Activated B cell treated with CpG ODN at 0.5 μM for 24 hours (primary cell): Measurements from ENCODE around the gene LCE1C. TPM values are rescaled to one million over a fixed set of nuclear protein-coding genes. Genes with fewer than 3 reads are reported as not detected.

ENCODE experiments used
- ATAC-seq: fragments of 200-7000 bp; cut with Tn5 transposase; one replicate; pipeline ENCODE4 v1.10.0; 2021; ENCODE audit warnings: low read depth, mild to moderate bottlenecking, moderate library complexity
- CTCF ChIA-PET: fragments of 350-600 bp; sonication (Branson Sonifier 250); formaldehyde crosslinking; loops from one replicate; lab custom pipeline; 2021; ENCODE audit warnings: antibody characterized with exemption; lab: Charles Lee
- POLR2A ChIA-PET: fragments of 350-600 bp; sonication (Branson Sonifier 250); formaldehyde crosslinking; loops from one replicate; lab custom pipeline; 2021; ENCODE audit warnings: antibody characterized with exemption; lab: Charles Lee
- DNase-seq: peaks from one replicate; pipeline ENCODE4 v3.0.0; 2022
- H3K27ac Mint-ChIP-seq: one replicate; pipeline ENCODE4 v1.8.0; 2020; ENCODE audit warnings: mixed read lengths
- H3K27me3 Mint-ChIP-seq: one replicate; pipeline ENCODE4 v1.8.0; 2021; ENCODE audit warnings: mixed read lengths
- H3K36me3 Mint-ChIP-seq: one replicate; pipeline ENCODE4 v1.8.0; 2021; ENCODE audit warnings: low read depth, mixed read lengths
- H3K4me1 Mint-ChIP-seq: one replicate; pipeline ENCODE4 v1.8.0; 2021; ENCODE audit warnings: mixed read lengths
- H3K4me3 Mint-ChIP-seq: one replicate; pipeline ENCODE4 v1.8.0; 2020; ENCODE audit warnings: mild to moderate bottlenecking, mixed read lengths
- H3K9me3 Mint-ChIP-seq: one replicate; pipeline ENCODE4 v1.8.0; 2020; ENCODE audit warnings: mixed read lengths
- intact Hi-C: fragments of 100-400 bp; cut with micrococcal nuclease; formaldehyde crosslinking; loops from one replicate; pipeline ENCODE4 v1.15.1; 2024
- total RNA-seq: library from RNA; stranded (reverse); gene quantifications from 2 replicates; pipeline ENCODE4 v1.2.3, GENCODE V29; 2022
- TF ChIP-seq, protein P1 (sequence below): fragments of 200-600 bp; IDR thresholded peaks from one replicate; pipeline ENCODE4 v1.8.0; 2022; ENCODE audit warnings: antibody characterized with exemption, mild to moderate bottlenecking

LCE1C gene
- not detected in 2 replicates for total RNA-seq

- no peaks in the 10 kb centered on the region for H3K36me3 Mint-ChIP-seq
- TF ChIP-seq, protein P1, sequence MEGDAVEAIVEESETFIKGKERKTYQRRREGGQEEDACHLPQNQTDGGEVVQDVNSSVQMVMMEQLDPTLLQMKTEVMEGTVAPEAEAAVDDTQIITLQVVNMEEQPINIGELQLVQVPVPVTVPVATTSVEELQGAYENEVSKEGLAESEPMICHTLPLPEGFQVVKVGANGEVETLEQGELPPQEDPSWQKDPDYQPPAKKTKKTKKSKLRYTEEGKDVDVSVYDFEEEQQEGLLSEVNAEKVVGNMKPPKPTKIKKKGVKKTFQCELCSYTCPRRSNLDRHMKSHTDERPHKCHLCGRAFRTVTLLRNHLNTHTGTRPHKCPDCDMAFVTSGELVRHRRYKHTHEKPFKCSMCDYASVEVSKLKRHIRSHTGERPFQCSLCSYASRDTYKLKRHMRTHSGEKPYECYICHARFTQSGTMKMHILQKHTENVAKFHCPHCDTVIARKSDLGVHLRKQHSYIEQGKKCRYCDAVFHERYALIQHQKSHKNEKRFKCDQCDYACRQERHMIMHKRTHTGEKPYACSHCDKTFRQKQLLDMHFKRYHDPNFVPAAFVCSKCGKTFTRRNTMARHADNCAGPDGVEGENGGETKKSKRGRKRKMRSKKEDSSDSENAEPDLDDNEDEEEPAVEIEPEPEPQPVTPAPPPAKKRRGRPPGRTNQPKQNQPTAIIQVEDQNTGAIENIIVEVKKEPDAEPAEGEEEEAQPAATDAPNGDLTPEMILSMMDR = no peak
- POLR2A ChIA-PET = no interaction called here
- H3K9me3 Mint-ChIP-seq = peaks cover 4% of the 10 kb centered on the region
- ATAC-seq (no peak), DNase-seq (no peak)
- no peak within 1 kb of the TSS for H3K27ac Mint-ChIP-seq
- no peak within 1 kb of the TSS for H3K4me3 Mint-ChIP-seq
- H3K27me3 Mint-ChIP-seq = peaks cover 8% of the 10 kb centered on the region
- intact Hi-C loops = no loop called here
- H3K4me1 Mint-ChIP-seq = no peaks in the 10 kb centered on the region
- CTCF ChIA-PET = no interaction called here
Measured at GRCh38 chr1:152806576-152806975, at the start of gene LCE1C. LCE1C (minus strand) TSS chr1:152806651; CDS start chr1:152805478, 1,173 bp downstream.

GRCh38 chr1:152855661-152856060 lies 49.2 kb upstream of the LCE1C start:
- H3K27me3 Mint-ChIP-seq = peaks cover 5% of the 10 kb centered on the region
- H3K36me3 Mint-ChIP-seq = no peaks in the 10 kb centered on the region
- H3K4me3 Mint-ChIP-seq = no peak overlapping the region
- no peak overlapping the region for H3K27ac Mint-ChIP-seq
- H3K9me3 Mint-ChIP-seq = no peaks in the 10 kb centered on the region
- POLR2A ChIA-PET = no interaction called here
- TF ChIP-seq, protein P1 = no peak
- no peak for ATAC-seq
- intact Hi-C loops = no loop called here
- no peaks in the 10 kb centered on the region for H3K4me1 Mint-ChIP-seq
- CTCF ChIA-PET = interaction anchor here (1.3 kb wide), 1 partner anchor 15 kb away, joined by 3 read pairs; no protein-coding TSS in a partner anchor
- DNase-seq = no peak

- peaks cover 18% of the 10 kb centered on the region for H3K27me3 Mint-ChIP-seq
Measured at GRCh38 chr1:152842556-152842955, 36.1 kb upstream of the LCE1C start, which contains the start of gene LCE6A. LCE6A (plus strand) TSS chr1:152842856; CDS start chr1:152843521, 665 bp downstream.

DNA sequence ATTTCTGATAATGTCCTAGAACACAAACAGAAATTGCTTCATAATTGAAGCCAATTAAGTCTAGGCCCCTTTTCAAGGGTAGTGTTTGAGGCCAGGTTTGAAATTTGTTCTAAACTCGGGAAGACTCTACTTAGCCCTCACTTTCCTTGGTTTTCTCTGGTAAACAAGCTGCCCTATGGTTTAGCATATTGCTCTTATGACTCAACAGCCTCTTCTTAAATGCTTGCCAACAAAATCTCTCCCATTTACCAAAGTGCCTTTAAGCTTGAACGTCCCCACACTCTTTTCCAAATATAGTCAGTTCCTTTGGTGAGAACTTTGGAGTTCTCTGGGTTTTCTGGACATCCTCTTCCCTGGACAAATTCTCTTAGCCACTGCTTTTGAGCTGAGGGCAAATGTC lies 30.4 kb upstream of the LCE1C start:
- intact Hi-C loops = no loop called here
- Mint-ChIP-seq H3K4me3 (no peak overlapping the region), H3K27me3 (peaks cover 8% of the 10 kb centered on the region), H3K4me1 (no peaks in the 10 kb centered on the region), H3K9me3 (no peaks in the 10 kb centered on the region), H3K27ac (no peak overlapping the region), H3K36me3 (no peaks in the 10 kb centered on the region)
- TF ChIP-seq, protein P1 = no peak
- CTCF ChIA-PET = no interaction called here
- POLR2A ChIA-PET = no interaction called here
- no peak for ATAC-seq
- no peak for DNase-seq

More at GRCh38 chr1:152842556-152842955, 36.1 kb upstream of the LCE1C start, which contains the start of gene LCE6A:
- H3K27ac Mint-ChIP-seq = no peak within 1 kb of the TSS
- ATAC-seq = no peak
- no peaks in the 10 kb centered on the region for H3K4me1 Mint-ChIP-seq
- DNase-seq = no peak
- H3K36me3 Mint-ChIP-seq = no peaks in the 10 kb centered on the region
- H3K9me3 Mint-ChIP-seq = no peaks in the 10 kb centered on the region
- TF ChIP-seq, protein P1 = no peak
- no peak within 1 kb of the TSS for H3K4me3 Mint-ChIP-seq
- intact Hi-C loops = no loop called here
- POLR2A ChIA-PET = no interaction called here
- CTCF ChIA-PET = no interaction called here

DNA sequence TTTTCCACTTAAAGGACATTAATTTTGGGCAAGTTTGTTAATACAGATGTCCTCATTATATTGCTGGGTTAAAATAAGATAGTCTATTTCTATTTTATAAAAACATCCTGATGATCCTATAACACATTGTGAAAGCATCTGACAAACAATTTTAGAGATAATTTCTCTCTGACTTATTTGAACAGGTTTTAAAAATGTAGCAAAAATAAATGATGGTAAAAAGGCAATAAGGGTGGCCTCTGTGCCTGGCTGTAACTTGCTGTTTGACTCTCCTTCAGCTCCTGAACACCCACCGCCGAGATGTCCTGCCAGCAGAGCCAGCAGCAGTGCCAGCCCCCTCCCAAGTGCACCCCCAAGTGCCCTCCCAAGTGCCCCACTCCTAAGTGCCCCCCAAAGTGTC lies 20.7 kb upstream of the LCE1C start, which contains the start of gene LCE1A:
Gene LCE1A (plus strand): TSS at position 301 of the 400 bp plus-strand sequence. CDS start 0 bp downstream, at position 301.
- no peaks in the 10 kb centered on the region for H3K4me1 Mint-ChIP-seq
- ATAC-seq = no peak
- intact Hi-C loops = no loop called here
- no peak within 1 kb of the TSS for H3K4me3 Mint-ChIP-seq
- no peaks in the 10 kb centered on the region for H3K9me3 Mint-ChIP-seq
- DNase-seq = no peak
- TF ChIP-seq, protein P1 = no peak
- H3K27me3 Mint-ChIP-seq = peaks cover 28% of the 10 kb centered on the region
- POLR2A ChIA-PET = no interaction called here
- CTCF ChIA-PET = no interaction called here
- no peaks in the 10 kb centered on the region for H3K36me3 Mint-ChIP-seq
- no peak within 1 kb of the TSS for H3K27ac Mint-ChIP-seq
